Measurements from ENCODE around the gene CHTF18. TPM values are rescaled to one million over a fixed set of nuclear protein-coding genes. Genes with fewer than 3 reads are reported as not detected.

Gene CHTF18
- total and polyA plus RNA-seq, 2 of the 4 experiments (the other 2 are of a cell fraction), result 3.2 to 21.4 TPM

DNA sequence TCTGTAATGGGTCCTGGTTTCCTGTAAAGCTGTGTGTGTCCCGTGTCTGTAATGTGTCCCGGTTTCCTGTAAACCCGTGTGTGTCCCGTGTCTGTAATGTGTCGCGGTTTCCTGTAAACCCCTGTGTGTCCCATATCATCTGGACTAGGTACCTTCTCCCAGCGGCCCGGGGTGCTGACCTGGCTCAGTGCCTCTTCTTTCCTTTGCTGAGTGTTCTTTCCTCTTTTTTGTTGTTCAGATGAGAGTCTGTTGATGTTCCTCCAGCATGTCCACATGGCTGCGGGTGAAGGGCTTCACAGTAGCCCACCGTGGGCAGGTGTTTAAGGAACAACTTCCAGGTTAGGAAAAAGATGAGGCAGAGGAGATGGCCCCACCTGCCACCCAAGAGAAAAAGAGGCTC is 58.7 kb downstream of the CHTF18 start:
- Histone ChIP-seq H2BK5ac (ENCODE audit: low read depth, low read length, poor library complexity, severe bottlenecking) (no peak overlapping the region), H4K91ac (ENCODE audit: insufficient read depth, low read depth, low read length) (no peak overlapping the region), H3K14ac (replicated peaks; ENCODE audit: low read depth, low read length) (no peak overlapping the region), H2AFZ (replicated peaks; ENCODE audit: low read length, poor library complexity) (no peak overlapping the region), H2BK20ac (ENCODE audit: low read depth, low read length) (no peak overlapping the region), H2BK15ac (ENCODE audit: low read depth, low read length) (no peak overlapping the region), H3K4me2 (ENCODE audit: low read depth, low read length) (no peak overlapping the region), H3K23ac (ENCODE audit: low read depth, low read length) (no peak overlapping the region), H3K4me3 (ENCODE audit: insufficient read depth, low read depth, low read length) (no peak overlapping the region), H3K56ac (ENCODE audit: extremely low read depth, insufficient read depth, low read length) (no peak overlapping the region), H3K18ac (ENCODE audit: low read depth, low read length) (no peak overlapping the region), H3K9me1 (ENCODE audit: insufficient read depth, low read length) (no peaks in the 10 kb centered on the region), H3K4ac (ENCODE audit: low read depth, low read length) (no peak overlapping the region), H3K36me3 (ENCODE audit: control insufficient read depth, insufficient read depth, low read length) (no peaks in the 10 kb centered on the region), H3K27me3 (ENCODE audit: control insufficient read depth, insufficient read depth, low read length) (no peaks in the 10 kb centered on the region), H3K27ac (ENCODE audit: insufficient read depth, low read length) (no peak overlapping the region), H3K9ac (ENCODE audit: low read depth, low read length) (no peak overlapping the region), H2BK120ac (ENCODE audit: low read depth, low read length) (no peak overlapping the region), H4K5ac (ENCODE audit: low read depth, low read length) (no peak overlapping the region), H4K20me1 (ENCODE audit: insufficient read depth, low read length) (no peaks in the 10 kb centered on the region), H2AK5ac (ENCODE audit: low read depth, low read length) (no peak overlapping the region), H3K4me1 (ENCODE audit: control insufficient read depth, insufficient read depth, low read length) (no peaks in the 10 kb centered on the region), H4K8ac (ENCODE audit: low read depth in 2 of 2, low read length in 2 of 2) (no peak overlapping the region), H2AK9ac (replicated peaks; ENCODE audit: low read depth, low read length, poor library complexity) (no peak overlapping the region), H3K79me1 (ENCODE audit: low read depth in 1 of 2, low read length in 2 of 2) (no peaks in the 10 kb centered on the region), H3K9me3 (ENCODE audit: control insufficient read depth, insufficient read depth, low read length) (peaks cover 42% of the 10 kb centered on the region)
- ChIA-PET CTCF (no interaction called here), POLR2A (ENCODE audit: unreplicated experiment) (no interaction called here)
- DNase-seq (no peak), ATAC-seq (ENCODE audit: low read depth) (no peak)
- BruUV-seq (replicated peaks), result no TSS peak
- dilution Hi-C loops (cut with HindIII; ENCODE audit: low sequenced_read_pairs, unreplicated experiment) (no loop called here), in situ Hi-C loops (cut with MboI; ENCODE audit: low sequenced_read_pairs) (no loop called here), intact Hi-C loops (cut with micrococcal nuclease) (no loop called here)
- WGBS, 2 experiments (ENCODE audit: extremely low coverage in 2 of 2, insufficient read length in 1 of 2), result no CpG with 5 or more reads among the region's 10 CpGs
- TF ChIP-seq USF2 (IDR thresholded peaks at IDR 0.05; ENCODE audit: low read depth, low read length) (no peak), MXI1 (IDR thresholded peaks at IDR 0.05; ENCODE audit: borderline replicate concordance, low read depth, low read length) (no peak), MAZ (IDR thresholded peaks at IDR 0.05; ENCODE audit: borderline replicate concordance, low read depth, low read length) (no peak), RFX5 (IDR thresholded peaks at IDR 0.05; ENCODE audit: low read depth, low read length) (no peak), BHLHE40 (IDR thresholded peaks at IDR 0.05; ENCODE audit: low read depth, low read length) (no peak), MAFK (IDR thresholded peaks at IDR 0.05; ENCODE audit: low read depth, low read length) (no peak), CHD1 (IDR thresholded peaks at IDR 0.05; ENCODE audit: low read depth, low read length) (no peak), CEBPB (IDR thresholded peaks at IDR 0.05; ENCODE audit: low read depth, low read length) (no peak), NFE2L2 (IDR thresholded peaks at IDR 0.05; ENCODE audit: low read depth, low read length) (no peak), FOS (IDR thresholded peaks at IDR 0.05; ENCODE audit: low read depth, low read length) (no peak), POLR2A (IDR thresholded peaks at IDR 0.05; ENCODE audit: low read depth, low read length) (no peak), ELK1 (IDR thresholded peaks at IDR 0.05; ENCODE audit: borderline replicate concordance, low read depth, low read length) (no peak), SMC3 (IDR thresholded peaks at IDR 0.05; ENCODE audit: low read depth, low read length) (no peak), RAD21 (IDR thresholded peaks at IDR 0.05; ENCODE audit: low read length) (no peak), RCOR1 (IDR thresholded peaks at IDR 0.05; ENCODE audit: insufficient replicate concordance, low read length) (no peak)
- TF ChIP-seq, protein P1, sequence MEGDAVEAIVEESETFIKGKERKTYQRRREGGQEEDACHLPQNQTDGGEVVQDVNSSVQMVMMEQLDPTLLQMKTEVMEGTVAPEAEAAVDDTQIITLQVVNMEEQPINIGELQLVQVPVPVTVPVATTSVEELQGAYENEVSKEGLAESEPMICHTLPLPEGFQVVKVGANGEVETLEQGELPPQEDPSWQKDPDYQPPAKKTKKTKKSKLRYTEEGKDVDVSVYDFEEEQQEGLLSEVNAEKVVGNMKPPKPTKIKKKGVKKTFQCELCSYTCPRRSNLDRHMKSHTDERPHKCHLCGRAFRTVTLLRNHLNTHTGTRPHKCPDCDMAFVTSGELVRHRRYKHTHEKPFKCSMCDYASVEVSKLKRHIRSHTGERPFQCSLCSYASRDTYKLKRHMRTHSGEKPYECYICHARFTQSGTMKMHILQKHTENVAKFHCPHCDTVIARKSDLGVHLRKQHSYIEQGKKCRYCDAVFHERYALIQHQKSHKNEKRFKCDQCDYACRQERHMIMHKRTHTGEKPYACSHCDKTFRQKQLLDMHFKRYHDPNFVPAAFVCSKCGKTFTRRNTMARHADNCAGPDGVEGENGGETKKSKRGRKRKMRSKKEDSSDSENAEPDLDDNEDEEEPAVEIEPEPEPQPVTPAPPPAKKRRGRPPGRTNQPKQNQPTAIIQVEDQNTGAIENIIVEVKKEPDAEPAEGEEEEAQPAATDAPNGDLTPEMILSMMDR (conservative IDR thresholded peaks at IDR 0.05; ENCODE audit: low read depth, low read length), result no peak
